Measurements from ENCODE around the gene TMEM248.
"Not testable (repeated sequence)": the region's sequence is repeated elsewhere in the genome, so short reads cannot be mapped to it uniquely, and the experiment has no call there.

TMEM248 gene

GRCh38 chr7:66920769-66921395 is at the start of gene TMEM248:
Gene TMEM248 (plus strand): TSS chr7:66921225. CDS start chr7:66941866, 20,641 bp downstream.
- peak within 1 kb of the TSS; percentile 84 for H3K4me3 ChIP-seq (ENCODE audit: low read depth, low read length)
- TF ChIP-seq, protein P1, sequence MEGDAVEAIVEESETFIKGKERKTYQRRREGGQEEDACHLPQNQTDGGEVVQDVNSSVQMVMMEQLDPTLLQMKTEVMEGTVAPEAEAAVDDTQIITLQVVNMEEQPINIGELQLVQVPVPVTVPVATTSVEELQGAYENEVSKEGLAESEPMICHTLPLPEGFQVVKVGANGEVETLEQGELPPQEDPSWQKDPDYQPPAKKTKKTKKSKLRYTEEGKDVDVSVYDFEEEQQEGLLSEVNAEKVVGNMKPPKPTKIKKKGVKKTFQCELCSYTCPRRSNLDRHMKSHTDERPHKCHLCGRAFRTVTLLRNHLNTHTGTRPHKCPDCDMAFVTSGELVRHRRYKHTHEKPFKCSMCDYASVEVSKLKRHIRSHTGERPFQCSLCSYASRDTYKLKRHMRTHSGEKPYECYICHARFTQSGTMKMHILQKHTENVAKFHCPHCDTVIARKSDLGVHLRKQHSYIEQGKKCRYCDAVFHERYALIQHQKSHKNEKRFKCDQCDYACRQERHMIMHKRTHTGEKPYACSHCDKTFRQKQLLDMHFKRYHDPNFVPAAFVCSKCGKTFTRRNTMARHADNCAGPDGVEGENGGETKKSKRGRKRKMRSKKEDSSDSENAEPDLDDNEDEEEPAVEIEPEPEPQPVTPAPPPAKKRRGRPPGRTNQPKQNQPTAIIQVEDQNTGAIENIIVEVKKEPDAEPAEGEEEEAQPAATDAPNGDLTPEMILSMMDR (IDR thresholded peaks at IDR 0.05; ENCODE audit: borderline replicate concordance, insufficient read depth, low read depth, low read length) = no peak

DNA sequence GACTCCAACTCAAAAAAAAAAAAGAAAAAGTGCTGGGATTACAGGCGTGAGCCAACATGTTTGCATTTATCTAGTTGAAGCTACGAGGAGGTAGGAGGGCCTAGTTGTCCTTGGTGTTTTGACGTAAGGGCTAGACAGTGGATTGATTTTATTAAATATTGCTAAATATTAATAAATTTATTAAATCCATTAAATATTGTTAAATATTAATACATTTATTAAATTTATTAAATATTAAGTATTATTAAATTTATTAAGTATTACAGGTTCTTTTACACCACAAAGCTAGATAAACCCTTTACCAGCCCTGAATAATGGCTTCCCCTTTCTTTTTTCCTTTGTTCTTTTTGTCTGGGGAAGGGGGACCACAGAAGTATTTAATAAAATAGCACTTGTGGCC is 47.5 kb upstream of the TMEM248 start:
- no peak overlapping the region for H3K4me3 ChIP-seq (ENCODE audit: low read depth, low read length)
- TF ChIP-seq, protein P1 (IDR thresholded peaks at IDR 0.05; ENCODE audit: borderline replicate concordance, insufficient read depth, low read depth, low read length) = no peak

DNA sequence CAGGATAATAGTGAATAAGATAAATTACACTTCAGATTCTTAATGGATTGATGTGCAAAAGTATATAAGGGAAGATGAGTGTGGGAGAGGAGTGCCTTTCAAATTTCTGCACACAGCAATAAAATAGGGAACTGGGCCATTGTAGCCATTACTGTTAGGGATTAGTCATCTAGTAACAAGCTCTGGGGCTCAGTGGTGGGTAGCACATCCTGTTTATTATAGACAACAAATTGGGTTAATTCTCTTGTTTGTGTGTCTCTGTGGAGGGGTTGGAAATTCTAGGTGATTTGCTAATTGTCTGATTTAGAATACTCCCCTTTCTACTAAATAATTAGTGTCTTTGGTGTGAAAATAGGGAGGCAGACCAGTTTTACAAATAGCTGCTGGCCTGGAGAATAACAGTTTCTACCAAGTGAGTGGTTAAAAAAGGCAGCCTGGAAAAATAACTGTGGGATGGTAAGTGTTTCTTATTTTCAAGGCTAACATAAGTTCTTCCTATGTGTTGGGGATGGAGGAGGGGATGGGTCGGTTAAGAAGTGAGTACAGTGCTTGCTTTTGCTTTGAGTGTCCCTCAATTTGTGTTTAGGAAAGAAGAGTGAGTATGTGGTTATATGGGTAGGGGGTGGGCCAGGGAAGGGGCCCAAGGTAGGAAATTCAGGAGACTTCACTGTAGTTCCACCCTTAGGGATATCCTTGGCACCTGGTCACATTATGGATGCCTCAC is 43.3 kb upstream of the TMEM248 start:
- TF ChIP-seq, protein P1 (IDR thresholded peaks at IDR 0.05; ENCODE audit: borderline replicate concordance, insufficient read depth, low read depth, low read length) = no peak
- H3K4me3 ChIP-seq (ENCODE audit: low read depth, low read length) = no peak overlapping the region

- H3K4me3 ChIP-seq (ENCODE audit: low read depth, low read length) = not testable (repeated sequence)
Measured at GRCh38 chr7:66878301-66878685, 42.7 kb upstream of the TMEM248 start.

GRCh38 chr7:66880053-66880452 is 41.0 kb upstream of the TMEM248 start:
- TF ChIP-seq, protein P1 (IDR thresholded peaks at IDR 0.05; ENCODE audit: borderline replicate concordance, insufficient read depth, low read depth, low read length) = no peak
- no peak overlapping the region for H3K4me3 ChIP-seq (ENCODE audit: low read depth, low read length)

GRCh38 chr7:66880577-66880976 is 40.4 kb upstream of the TMEM248 start:
- H3K4me3 ChIP-seq (ENCODE audit: low read depth, low read length) = not testable (repeated sequence)

- TF ChIP-seq, protein P1 (IDR thresholded peaks at IDR 0.05; ENCODE audit: borderline replicate concordance, insufficient read depth, low read depth, low read length) = no peak
- H3K4me3 ChIP-seq (ENCODE audit: low read depth, low read length) = no peak overlapping the region
Measured at GRCh38 chr7:66883716-66884115, 37.3 kb upstream of the TMEM248 start.

DNA sequence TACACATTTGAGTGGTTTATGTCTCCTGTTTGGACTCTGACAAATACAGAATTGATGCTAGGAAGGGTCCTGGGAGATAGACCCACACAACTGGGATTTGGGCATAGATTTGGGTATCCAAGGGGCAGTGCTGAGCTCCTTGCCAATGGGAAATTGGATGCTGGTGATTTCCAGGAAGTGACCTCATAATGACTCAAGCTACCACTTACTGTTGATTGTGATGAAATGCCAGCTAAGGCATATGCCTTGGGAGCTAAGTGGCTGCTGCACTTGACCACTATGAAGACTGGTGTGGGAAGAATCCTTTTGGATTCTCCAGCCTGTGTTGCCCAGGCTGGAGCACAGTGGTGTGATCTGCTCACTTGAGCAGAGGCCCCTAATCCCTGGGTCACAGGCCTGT is 36.5 kb upstream of the TMEM248 start:
- H3K4me3 ChIP-seq (ENCODE audit: low read depth, low read length) = not testable (repeated sequence)

All from GM12875 (cell line).